ENCODE results near the gene ARFGAP1. TPM values are rescaled to one million over a fixed set of nuclear protein-coding genes. Genes with fewer than 3 reads are reported as not detected.

The ARFGAP1 gene
- total RNA-seq, 2 donors from 2014 or later: 77.2 to 108 TPM

- ATAC-seq (no peak), DNase-seq (ENCODE audit: low spot score in 2 of 2) (no peak)
- no peak overlapping the region for H3K27ac Mint-ChIP-seq
- H3K9me3 Mint-ChIP-seq: no peaks in the 10 kb centered on the region
- H3K36me3 Mint-ChIP-seq: no peaks in the 10 kb centered on the region
Measured at GRCh38 chr20:63315240-63315689, 42.7 kb downstream of the ARFGAP1 start.

- H3K27ac Mint-ChIP-seq: peak overlapping the region in 1 of 2 donors; percentile 14
- ATAC-seq (no peak), DNase-seq (ENCODE audit: low spot score in 2 of 2) (peak in 1 of 2 donors; percentile 51)
- H3K9me3 Mint-ChIP-seq: no peaks in the 10 kb centered on the region
- no peaks in the 10 kb centered on the region for H3K36me3 Mint-ChIP-seq
Measured at GRCh38 chr20:63315731-63316491, 43.3 kb downstream of the ARFGAP1 start.

- H3K36me3 Mint-ChIP-seq: no peaks in the 10 kb centered on the region
- H3K27ac Mint-ChIP-seq: no peak overlapping the region
- no peak for ATAC-seq
Measured at GRCh38 chr20:63316502-63316921, 43.9 kb downstream of the ARFGAP1 start.

GRCh38 chr20:63317061-63317460 lies 44.4 kb downstream of the ARFGAP1 start:
- no peaks in the 10 kb centered on the region for H3K36me3 Mint-ChIP-seq
- DNase-seq (ENCODE audit: low spot score in 2 of 2) (no peak), ATAC-seq (no peak)
- no peaks in the 10 kb centered on the region for H3K9me3 Mint-ChIP-seq
- no peak overlapping the region for H3K27ac Mint-ChIP-seq

More at GRCh38 chr20:63316502-63316921, 43.9 kb downstream of the ARFGAP1 start:
- DNase-seq (ENCODE audit: low spot score in 2 of 2): peak in 1 of 2 donors; percentile 28
- no peaks in the 10 kb centered on the region for H3K9me3 Mint-ChIP-seq

GRCh38 chr20:63317601-63318291 lies 45.1 kb downstream of the ARFGAP1 start:
- peak in 1 of 2 donors; percentile 48 for DNase-seq (ENCODE audit: low spot score in 2 of 2)
- Mint-ChIP-seq H3K36me3 (no peaks in the 10 kb centered on the region), H3K27ac (no peak overlapping the region), H3K9me3 (no peaks in the 10 kb centered on the region)
- no peak for ATAC-seq

GRCh38 chr20:63318391-63319163 lies 46.0 kb downstream of the ARFGAP1 start:
- no peak for ATAC-seq
- DNase-seq (ENCODE audit: low spot score in 2 of 2): peak in 1 of 2 donors; percentile 46
- Mint-ChIP-seq H3K36me3 (no peaks in the 10 kb centered on the region), H3K27ac (no peak overlapping the region), H3K9me3 (no peaks in the 10 kb centered on the region)

GRCh38 chr20:63319164-63320040 lies 46.8 kb downstream of the ARFGAP1 start:
- ATAC-seq: no peak
- Mint-ChIP-seq H3K9me3 (no peaks in the 10 kb centered on the region), H3K36me3 (no peaks in the 10 kb centered on the region), H3K27ac (no peak overlapping the region)
- DNase-seq (ENCODE audit: low spot score in 2 of 2): peak in 1 of 2 donors; percentile 45

GRCh38 chr20:63320041-63320511 lies 47.5 kb downstream of the ARFGAP1 start:
- Mint-ChIP-seq H3K36me3 (no peaks in the 10 kb centered on the region), H3K27ac (no peak overlapping the region), H3K9me3 (no peaks in the 10 kb centered on the region)
- DNase-seq (ENCODE audit: low spot score in 2 of 2) (no peak), ATAC-seq (no peak)

GRCh38 chr20:63320616-63321147 lies 48.1 kb downstream of the ARFGAP1 start:
- peak in 1 of 2 donors; percentile 37 for DNase-seq (ENCODE audit: low spot score in 2 of 2)
- ATAC-seq: no peak
- Mint-ChIP-seq H3K36me3 (no peaks in the 10 kb centered on the region), H3K27ac (no peak overlapping the region), H3K9me3 (no peaks in the 10 kb centered on the region)

GRCh38 chr20:63321148-63321831 lies 48.7 kb downstream of the ARFGAP1 start:
- no peak for ATAC-seq
- no peaks in the 10 kb centered on the region for H3K9me3 Mint-ChIP-seq
- H3K27ac Mint-ChIP-seq: no peak overlapping the region
- no peaks in the 10 kb centered on the region for H3K36me3 Mint-ChIP-seq
- peak in 1 of 2 donors; percentile 49 for DNase-seq (ENCODE audit: low spot score in 2 of 2)

GRCh38 chr20:63322146-63322932 lies 49.7 kb downstream of the ARFGAP1 start:
- Mint-ChIP-seq H3K27ac (no peak overlapping the region), H3K36me3 (no peaks in the 10 kb centered on the region), H3K9me3 (no peaks in the 10 kb centered on the region)
- DNase-seq (ENCODE audit: low spot score in 2 of 2) (peak in 1 of 2 donors; percentile 48), ATAC-seq (no peak)

GRCh38 chr20:63322933-63323273 lies 50.3 kb downstream of the ARFGAP1 start:
- Mint-ChIP-seq H3K9me3 (no peaks in the 10 kb centered on the region), H3K27ac (no peak overlapping the region), H3K36me3 (no peaks in the 10 kb centered on the region)
- DNase-seq (ENCODE audit: low spot score in 2 of 2): no peak
- no peak for ATAC-seq

GRCh38 chr20:63323357-63323981 lies 50.9 kb downstream of the ARFGAP1 start:
- Mint-ChIP-seq H3K36me3 (no peaks in the 10 kb centered on the region), H3K9me3 (no peaks in the 10 kb centered on the region), H3K27ac (no peak overlapping the region)
- DNase-seq (ENCODE audit: low spot score in 2 of 2) (no peak), ATAC-seq (no peak)

GRCh38 chr20:63325021-63325471 lies 52.4 kb downstream of the ARFGAP1 start:
- ATAC-seq: no peak
- no peak overlapping the region for H3K27ac Mint-ChIP-seq
- no peaks in the 10 kb centered on the region for H3K9me3 Mint-ChIP-seq
- no peak for DNase-seq (ENCODE audit: low spot score in 2 of 2)
- H3K36me3 Mint-ChIP-seq: no peaks in the 10 kb centered on the region
